HPDE6-E6E7 (cell line): ENCODE measurements around the gene IL2RA.
"Not testable (repeated sequence)": the region's sequence is repeated elsewhere in the genome, so short reads cannot be mapped to it uniquely, and the experiment has no call there.

Source experiments
- DNase-seq: peaks from one replicate; pipeline ENCODE4 v3.0.0; 2011; ENCODE audit warnings: missing footprints; ENCODE audit errors: extremely low spot score

The IL2RA gene

DNA sequence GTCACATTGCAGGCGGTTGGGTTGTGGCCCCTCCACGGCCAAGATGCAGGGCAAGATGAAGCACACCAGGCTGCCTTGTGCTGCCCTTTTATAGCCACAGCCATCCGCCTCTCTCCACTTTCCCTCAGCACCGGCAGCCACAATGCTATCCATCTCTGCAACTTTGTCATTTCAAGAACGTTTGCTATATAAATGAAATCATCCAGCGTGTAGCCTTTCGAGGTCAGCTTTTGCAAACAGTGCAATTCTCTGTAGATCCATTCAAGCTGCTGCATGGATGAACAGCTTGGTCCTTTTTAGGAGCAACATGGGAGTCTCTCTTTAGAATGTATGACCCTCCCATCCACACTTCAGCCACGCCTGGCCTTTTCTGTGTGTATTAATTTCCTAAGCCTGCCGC is 78.4 kb downstream of the IL2RA start:
- no peak for DNase-seq

DNA sequence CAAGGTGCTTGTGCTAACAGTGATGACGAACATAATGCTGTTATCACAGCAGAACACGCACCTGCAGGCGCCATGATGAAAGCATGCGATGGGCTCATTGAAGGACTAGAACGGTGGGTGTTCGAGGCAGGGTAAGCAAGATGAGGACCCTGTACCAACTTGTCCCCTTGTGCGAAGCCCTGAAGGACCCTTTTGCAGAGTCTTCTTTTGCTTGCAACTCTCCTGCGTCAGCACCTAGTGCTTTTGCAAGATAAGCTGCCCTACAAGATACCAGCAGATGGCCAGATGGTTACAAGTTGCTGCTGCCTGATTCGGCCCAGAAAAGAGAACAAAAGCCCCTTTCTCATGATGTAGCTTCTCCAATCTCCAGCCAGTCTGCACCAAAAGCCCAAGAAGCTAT is 80.6 kb downstream of the IL2RA start:
- DNase-seq, result no peak

DNA sequence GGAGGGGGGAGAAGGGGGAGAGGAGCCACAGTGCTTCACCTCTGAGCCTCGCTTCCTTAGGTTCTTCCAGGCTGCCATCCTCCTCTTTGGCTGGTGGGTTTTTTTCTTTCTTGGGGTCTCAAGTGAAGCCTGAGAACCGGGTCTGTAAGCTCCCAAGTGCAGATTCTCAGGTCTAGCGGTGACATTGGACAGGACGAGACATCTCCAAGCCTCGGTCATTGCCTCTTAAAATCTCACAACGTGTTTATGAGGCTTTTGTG is 84.0 kb downstream of the IL2RA start:
- DNase-seq, result no peak

DNA sequence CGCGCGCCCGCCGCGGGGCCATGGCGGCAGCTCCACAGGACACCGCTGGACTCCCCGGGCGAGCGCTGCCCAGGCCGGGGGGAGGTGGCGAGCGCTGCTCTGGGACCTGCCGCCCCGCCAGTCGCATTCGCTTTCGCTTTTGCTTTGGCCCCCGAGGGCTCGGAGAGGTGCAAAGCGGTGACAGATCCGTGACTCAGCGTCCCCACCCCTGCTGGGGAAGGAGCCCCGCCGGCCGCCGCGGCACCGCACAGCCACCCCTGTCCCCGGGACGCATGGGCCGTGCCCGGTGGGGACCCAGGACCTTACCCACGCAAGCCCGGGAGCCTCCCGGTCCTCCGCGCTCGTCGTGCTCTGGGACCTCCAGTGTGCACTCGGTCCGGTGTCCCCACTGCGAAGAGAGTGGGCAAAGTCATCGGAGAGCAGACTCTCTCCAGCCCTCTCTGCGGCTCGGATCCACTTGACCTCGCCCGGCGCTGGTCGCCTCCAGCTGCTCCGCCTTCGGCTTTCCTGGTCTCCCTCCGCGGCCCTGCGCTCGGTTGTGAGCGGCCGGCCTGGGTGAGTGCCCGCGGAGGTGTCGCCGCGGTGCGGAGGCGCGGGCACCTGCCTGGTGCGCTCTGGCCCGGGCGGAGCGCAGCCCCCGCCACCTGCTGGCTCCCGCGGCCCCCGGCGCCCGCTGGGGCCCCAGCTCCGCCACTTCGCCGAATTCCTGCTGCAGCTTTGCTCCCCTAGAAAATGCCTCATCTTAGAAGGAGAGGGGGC is 84.5 kb downstream of the IL2RA start, which contains the start of gene IL15RA:
TSS of gene IL15RA (minus strand) at position 73 of the 759 bp plus-strand sequence. CDS start at position 22, 51 bp downstream.
- DNase-seq, result peak; percentile 64

DNA sequence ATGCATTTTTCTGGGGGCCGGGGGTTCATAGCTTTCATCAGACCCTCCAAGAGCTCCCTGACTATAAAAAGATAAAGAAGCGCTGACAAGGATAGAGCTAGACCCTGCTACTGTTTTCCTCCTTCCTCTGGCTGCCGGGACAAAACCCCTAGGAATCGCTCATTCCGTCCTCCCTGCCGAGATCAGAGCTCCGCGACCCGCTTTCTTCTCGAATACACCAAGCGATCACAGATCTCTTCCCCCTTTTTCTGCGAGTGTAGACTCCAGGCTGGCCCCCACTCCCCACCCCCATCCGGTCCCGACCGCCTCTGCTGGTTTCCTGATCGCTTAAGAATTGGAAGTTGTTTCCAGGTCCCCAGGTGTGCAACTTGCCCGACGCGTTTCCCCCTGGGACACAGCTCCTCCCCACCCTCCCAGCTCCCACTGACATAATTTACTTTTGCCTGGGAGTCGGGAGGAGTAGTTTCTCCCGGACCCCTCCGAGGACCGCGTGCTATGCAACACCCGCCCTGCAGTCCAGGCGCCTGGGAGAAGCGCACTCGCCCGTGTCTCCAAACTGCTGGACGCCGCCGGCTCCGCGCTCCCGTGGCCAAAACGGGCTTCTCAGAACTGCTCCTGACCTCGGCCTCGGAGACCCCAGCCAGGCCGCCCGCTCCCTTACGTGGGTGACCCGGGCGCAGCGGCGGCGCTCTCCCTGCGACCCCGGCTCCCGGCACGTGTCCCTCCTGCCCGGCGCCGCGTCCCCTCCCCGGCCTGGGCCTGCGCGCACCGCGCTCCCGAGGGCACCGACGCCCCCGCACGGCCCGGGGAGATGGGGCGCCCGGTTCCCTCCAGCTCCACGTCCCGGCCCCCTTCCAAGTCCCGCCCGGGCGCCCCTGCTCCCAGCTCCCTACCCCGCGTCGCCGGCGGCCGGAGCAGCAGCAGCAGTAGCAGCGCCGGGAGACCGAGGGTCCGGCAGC is 85.4 kb downstream of the IL2RA start:
- DNase-seq, result no peak

DNA sequence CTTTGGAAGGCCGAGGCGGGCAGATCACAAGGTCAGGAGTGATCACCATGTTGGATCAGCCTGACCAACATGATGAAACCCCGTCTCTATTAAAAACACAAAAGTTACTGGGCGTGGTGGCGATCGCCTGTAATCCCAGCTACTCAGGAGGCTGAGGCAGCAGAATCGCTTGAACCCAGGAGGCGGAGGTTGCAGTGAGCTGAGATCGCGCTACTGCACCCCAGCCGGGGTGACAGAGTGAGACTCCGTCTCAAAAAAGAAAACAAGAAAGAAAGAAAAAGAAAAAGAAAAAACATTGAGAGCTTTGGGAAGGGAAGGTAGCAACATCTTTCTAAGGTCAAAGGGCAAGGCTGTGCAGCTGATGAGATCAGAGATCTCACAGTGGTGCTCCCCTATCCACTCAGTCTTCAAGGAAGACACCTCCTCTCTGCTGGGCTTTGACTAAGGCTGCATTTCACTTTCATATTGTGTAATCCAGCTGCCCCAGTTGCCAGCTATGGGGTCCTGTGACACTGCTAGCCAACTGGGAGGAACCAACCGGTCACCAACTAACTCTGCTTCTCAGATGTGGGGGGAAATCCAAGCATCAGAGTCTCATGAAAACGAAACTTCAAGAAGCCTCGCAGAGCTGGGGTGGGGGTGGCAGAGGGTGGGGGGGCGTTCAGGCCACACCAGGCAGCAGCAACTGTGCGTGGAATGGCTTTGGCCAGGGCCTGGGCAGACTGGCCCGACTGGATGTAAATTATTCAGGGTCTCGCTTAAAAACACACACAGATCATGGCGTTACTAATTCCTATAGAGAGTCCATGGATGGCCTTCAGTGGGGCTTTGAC is 86.3 kb downstream of the IL2RA start:
- DNase-seq, result no peak

DNA sequence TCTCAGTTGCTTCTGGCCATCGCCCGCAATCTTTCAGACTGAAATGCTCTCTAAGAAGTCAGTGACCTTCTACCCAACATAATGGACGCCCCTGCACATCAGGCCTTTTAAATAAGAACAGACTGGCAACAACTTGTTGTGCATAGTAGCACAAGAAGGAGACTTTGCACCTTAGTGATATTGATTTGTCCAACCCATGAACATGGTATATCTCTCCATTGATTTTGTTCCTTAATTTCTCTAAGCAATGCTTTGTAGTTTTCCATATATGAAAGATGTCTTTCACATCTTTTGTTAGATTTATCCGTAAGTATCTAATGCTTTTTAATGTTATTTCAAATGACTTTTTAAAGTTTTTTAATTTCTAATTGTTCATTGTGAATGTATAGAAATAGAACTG is 89.1 kb downstream of the IL2RA start:
- no peak for DNase-seq

DNA sequence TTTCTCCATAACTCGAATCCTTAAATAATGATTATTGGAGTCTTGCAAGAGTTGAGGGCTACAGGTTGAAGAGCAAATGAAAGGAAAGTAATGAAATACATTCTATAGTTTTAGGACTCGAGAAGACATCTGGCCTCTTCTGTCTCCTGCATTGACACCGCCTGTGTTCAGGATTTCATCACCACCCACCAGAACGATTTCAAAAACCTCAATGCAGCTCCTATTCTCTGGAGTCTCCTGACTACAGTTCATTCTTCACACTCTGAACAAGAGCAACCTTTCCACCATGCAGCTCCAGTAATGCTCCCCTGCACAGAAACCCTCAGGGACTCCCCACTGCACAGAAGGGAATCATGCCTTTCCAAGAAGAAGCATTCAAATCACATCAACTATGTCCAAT is 90.3 kb downstream of the IL2RA start:
- DNase-seq, result no peak

DNA sequence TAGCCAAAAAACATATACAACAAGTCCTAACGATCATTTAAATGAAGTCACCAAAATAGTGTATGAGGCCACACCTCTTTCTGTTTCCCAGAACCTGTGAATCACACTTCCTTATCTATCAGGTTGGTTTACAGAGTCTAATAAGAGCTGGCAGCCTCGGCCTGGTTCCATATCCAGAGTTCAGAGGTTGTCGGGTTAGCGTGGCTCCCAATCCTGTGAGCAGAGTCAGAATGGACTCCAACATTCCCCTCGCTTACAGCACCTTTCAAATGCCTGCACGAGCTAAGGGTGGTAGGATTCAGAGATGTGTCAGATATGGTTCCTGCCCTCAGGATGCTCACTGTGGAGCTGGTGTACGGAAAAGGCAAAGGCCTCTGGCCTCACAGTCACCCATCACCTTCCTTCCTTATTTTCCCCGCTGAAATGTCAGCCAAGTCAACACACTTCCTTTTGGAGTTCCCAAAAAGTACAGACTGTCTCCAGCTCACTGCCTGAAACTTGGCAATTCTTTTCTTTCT is 90.8 kb downstream of the IL2RA start:
- peak; percentile 35 for DNase-seq

DNA sequence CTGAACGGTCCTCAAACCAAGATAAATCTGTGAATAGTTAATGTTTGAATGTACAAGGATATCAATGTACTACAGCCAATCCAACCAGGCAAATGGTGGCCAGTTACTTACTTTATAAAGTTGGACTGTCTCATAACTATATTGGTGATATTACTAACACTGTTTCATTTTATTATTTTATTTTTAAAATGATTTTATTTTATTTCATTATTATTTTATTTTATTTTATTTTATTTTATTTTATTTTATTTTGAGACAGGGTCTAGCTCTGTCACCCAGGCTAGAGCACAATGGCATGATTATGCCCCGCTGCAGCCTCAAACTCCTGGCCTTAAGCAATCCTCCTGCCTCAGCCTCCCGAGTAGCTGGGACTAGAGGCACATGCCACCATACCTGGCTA is 91.6 kb downstream of the IL2RA start:
- no peak for DNase-seq

DNA sequence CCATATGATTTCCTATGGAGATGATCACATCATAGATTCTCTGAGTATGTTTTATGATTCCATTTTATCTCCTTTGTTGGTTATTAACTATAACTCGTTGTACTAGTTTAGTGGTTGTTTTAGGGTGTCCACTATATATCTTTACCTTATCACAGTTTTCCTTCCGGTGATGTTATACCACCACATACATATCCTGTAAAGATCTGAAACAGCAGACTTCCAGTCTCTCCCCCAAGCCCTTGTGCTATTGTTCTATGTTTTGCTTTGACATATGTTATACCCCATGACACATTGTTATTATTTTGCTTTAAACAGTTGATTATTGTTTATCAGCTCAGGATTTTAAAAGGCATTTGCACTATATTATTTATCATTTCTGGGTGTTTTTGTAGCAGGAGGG is 92.1 kb downstream of the IL2RA start:
- no peak for DNase-seq

DNA sequence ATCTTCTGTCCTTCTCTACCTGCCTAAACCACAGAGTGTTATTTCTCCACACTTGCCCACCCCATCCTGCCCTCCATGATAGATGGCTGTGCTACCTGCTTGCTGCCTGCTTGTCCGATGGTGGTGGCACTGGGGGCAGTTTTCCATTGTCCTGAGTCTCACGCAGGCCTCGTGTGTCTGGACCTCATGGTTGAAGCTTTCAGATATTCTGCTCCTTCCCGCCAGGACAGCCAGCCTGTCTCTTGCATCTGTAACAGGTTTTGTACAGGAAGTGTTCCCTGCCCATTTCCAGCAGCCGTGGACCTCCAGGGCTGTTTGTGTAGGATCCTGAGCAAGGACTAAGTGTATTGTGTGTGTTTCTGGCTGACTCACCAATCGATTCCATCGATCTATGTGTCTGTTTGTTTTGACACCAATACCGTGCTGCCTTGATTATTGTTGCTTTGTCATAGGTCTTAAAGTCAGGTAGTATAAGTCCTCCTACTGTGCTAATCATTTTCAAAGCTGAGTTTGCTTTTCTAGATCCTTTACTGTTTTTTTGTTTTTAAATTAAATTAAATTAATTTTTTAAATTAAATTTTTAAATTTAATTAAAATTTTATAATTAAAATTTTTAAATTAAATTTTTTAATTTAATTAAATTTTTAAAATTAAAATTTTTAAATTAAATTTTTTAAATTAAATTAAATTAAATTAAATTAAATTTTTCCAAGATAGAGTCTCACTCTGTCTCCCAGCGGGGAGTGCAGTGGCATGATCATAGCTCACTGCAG is 93.3 kb downstream of the IL2RA start:
- no peak for DNase-seq

DNA sequence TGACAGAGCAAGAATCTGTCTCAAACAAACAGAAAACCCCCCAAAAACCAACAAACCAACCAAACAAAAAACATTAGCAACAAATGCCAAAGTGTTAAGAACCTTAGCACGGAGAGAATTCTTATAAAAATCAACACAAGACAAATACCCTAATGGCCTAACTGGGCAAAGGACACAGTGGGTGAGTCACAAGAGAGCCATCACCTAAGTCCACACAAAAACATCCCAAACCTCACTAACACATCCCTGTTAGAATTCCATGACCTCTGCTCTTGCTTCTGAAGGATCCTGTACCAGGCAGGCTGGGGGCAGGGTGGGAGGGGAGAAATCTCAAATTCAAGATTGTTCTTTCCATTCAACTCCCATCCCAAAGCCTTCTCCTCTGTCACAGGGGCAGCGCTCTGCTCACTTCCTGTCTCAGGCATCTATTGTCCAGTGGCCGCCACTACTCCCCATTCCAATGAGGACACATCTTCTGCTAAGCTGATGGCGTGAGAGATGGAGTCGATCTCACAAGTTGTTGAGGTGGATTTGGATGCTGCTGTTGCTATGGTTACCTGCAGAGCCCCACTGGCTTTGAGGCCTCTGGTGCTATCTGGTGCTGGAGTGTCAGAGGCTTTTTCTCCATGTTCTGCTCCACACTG is 94.0 kb downstream of the IL2RA start:
- no peak for DNase-seq

DNA sequence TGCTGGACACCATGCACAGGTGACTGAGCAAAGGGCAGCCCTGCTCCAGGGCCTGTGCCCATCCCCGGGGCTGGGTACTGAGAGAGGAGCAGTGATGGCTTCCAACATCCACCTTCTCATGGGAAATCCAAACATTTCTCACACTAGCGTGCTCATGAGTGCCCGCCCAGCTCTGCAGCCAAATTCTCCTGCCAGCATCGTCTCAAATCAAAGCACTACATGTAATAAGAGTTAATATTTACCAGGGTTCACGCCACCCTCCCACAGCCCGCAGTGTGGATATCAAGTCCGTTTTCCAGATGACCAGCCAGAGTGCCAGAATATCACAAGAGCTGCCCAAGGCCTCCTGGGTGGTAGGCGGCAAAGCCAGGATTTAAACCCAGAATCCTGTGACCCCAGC is 96.9 kb downstream of the IL2RA start:
- DNase-seq, result no peak

DNA sequence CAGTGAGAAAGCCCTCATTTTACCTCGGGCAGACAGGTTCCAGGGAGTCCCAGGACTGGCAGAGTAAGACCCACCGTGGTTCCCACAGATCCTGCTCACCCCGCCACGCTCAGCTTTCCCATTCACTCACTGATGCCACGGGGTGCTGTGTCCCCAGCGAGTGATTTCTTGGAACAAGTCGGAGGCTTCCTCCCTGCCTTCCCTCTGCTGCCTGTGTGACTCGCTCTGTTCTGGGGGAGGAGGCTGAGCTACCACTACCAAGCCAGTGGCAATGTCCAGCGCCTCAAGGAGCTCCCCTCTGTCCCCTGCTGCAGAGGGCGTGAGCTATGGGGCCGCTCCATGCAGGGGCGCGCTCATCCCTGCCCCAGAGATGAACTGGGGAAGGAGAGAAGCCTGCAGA is 97.4 kb downstream of the IL2RA start:
- DNase-seq, result no peak

DNA sequence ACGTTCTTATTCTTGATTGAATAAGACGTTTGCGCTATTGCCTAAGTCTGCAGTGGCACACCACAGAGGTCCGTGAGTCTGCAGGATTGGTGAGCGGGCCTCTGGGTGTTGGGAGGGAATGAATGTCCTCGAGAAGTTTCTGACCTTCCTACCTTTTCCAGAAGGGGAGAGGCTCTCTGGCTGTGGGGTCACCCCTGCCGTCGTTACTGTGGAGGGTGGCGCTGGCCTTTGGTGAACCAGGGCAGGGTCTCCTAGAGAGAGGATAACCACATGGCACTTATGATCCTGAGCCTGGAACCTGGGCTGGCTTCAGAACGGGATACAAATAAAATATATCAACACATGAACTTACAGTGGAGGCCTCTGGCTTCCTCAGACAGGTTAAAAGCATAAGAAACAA is 98.6 kb downstream of the IL2RA start:
- no peak for DNase-seq

DNA sequence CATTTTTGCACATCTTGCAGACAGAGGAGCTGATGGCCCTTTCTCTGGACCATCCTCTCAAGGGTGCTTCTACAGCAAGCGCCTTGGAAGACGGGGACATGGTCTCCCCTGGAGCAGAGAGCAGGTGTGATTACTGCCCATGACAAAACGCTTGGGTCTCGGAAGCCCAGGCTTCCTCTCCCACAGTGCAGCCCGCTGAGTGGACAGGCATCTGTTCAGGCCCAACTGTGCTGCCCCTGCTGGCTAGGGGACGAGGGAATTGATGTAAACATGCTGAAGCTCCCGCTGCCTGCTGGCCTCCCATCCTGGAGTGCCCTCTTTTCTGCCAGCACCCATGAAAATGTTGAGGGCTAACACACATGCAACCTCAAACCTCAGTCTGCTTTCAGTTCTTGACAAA is 99.1 kb downstream of the IL2RA start:
- no peak for DNase-seq

DNA sequence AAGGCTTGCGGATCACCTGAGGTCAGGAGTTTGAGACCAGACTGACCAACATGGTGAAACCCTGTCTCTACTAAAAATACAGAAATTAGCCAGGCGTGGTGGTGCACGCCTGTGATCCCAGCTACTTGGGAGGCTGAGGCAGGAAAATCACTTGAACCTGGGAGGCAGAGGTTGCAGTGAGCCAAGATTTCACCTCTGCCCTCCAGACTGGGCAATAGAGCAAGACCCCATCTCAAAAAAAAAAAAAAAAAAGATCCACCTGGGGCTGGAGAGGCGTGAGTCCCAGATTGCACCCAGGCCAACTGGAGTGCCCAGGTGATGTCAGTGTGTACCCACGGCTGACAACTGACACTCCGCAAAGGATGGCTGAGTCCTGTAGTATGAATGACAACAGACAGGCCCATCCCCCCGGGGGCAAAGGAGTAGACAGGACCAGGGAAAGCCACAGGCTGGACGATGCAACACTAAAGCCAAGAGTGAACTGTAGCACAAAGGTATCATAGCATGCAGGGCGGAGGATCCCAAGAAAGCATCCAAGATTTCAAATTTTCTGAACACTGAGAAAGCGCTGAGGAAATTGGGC is 99.7 kb downstream of the IL2RA start:
- not testable (repeated sequence) for DNase-seq

DNA sequence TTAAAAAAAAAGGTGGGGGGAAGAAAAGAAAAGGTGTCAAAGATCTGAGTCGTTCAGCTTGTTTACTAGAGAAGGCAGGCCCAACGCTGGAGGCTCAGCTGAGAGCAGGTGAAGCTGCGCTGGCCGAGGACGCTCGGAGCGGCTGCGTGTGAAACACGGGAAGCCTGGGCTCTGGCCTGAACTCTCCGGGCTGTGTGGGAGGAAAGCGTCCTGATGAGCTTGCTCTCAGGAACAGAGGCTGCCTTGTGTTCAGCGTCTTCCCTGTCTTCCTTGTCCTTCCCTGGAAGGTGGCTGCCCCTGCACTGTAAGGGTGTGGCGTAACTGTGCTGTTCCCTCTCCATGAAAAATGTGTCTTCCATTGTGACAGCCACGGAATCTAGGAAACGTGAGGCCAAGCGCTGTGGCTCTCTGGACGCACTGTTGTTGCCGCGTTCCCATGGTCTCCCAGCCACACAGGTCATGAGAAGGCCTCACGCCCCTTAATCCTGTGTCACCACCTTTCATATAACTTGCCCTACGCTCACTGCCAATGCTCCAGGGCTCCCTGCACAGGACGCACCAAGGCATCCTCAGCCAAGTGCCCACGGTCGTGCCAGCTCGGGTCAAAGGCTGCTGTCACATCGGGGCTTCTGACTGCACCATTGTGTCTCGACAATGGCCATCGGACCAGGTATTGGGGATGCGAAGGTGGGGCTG is 100.6 kb downstream of the IL2RA start:
- DNase-seq, result no peak

DNA sequence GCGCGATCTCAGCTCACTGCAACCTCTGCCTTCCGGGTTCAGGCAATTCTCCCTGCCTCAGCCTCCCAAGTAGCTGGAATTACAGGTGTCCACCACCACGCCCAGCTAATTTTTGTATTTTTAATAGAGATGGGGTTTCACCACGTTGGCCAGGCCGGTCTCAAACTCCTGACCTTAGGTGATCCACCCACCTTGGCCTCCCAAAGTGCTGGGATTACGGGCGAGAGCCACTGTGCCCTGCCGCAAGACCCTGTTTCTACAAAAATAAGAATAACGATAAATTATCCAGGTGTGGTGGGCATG is 101.2 kb downstream of the IL2RA start:
- DNase-seq, result not testable (repeated sequence)
